Mesothelial cell of epicardium (in vitro differentiated cells): ENCODE measurements around the gene SLC9A7. TPM values are rescaled to one million over a fixed set of nuclear protein-coding genes. Genes with fewer than 3 reads are reported as not detected.

Experiments used
- DNase-seq, 2 experiments: peaks; one replicate each; pipeline ENCODE4 v3.0.0; 2021; ENCODE audit warnings: low spot score in 2 of 2; ENCODE audit not compliant: unreplicated experiment in 2 of 2
- H3K27ac Mint-ChIP-seq: 2 replicates; pipeline ENCODE4 v1.8.0; 2021; ENCODE audit warnings: mixed read lengths
- H3K27me3 Mint-ChIP-seq: 2 replicates; pipeline ENCODE4 v1.8.0; 2021; ENCODE audit warnings: low read depth, mixed read lengths
- H3K36me3 Mint-ChIP-seq: 2 replicates; pipeline ENCODE4 v1.8.0; 2021; ENCODE audit warnings: mixed read lengths
- H3K4me1 Mint-ChIP-seq: 2 replicates; pipeline ENCODE4 v1.8.0; 2021; ENCODE audit warnings: mixed read lengths
- H3K4me3 Mint-ChIP-seq: 2 replicates; pipeline ENCODE4 v1.8.0; 2021; ENCODE audit warnings: mild to moderate bottlenecking, moderate library complexity, mixed read lengths
- H3K9me3 Mint-ChIP-seq: 2 replicates; pipeline ENCODE4 v1.8.0; 2021; ENCODE audit warnings: mixed read lengths
- total RNA-seq: library from RNA; stranded (reverse); gene quantifications from 3 replicates; pipeline ENCODE4 v1.2.1, GENCODE V29; 2021
- TF ChIP-seq, protein P1 (sequence below): fragments of 200-600 bp; sonication (generic); IDR thresholded peaks from one replicate; pipeline ENCODE4 v1.5.0; 2021; ENCODE audit warnings: antibody characterized with exemption; ENCODE audit not compliant: unreplicated experiment

SLC9A7 gene
- total RNA-seq, 1 donor from 2014 or later, result 14.1 TPM

DNA sequence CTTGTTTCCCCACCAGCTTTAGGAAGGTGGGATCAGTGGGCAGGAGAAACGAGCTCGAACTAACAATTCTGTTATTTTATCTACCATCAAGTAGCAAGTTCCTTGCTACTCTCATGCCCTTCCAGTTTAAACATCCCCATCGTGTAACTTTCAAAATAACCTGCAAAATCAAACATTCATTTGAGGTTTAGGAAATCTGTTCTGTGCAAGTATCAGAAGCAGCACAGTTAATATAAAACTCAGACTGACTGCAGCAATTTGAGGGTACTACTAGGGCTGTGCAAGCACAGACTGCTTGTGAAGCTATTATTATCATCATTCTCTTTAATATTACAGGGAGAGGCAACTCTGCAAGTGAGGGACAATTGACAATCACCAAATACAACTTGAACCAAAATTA lies 137.3 kb downstream of the SLC9A7 start:
- no peak for DNase-seq
- Mint-ChIP-seq H3K27ac (no peak overlapping the region), H3K4me3 (no peak overlapping the region), H3K9me3 (peaks cover 29% of the 10 kb centered on the region), H3K27me3 (no peaks in the 10 kb centered on the region), H3K4me1 (peaks cover 2% of the 10 kb centered on the region), H3K36me3 (peaks cover 20% of the 10 kb centered on the region)
- TF ChIP-seq, protein P1, sequence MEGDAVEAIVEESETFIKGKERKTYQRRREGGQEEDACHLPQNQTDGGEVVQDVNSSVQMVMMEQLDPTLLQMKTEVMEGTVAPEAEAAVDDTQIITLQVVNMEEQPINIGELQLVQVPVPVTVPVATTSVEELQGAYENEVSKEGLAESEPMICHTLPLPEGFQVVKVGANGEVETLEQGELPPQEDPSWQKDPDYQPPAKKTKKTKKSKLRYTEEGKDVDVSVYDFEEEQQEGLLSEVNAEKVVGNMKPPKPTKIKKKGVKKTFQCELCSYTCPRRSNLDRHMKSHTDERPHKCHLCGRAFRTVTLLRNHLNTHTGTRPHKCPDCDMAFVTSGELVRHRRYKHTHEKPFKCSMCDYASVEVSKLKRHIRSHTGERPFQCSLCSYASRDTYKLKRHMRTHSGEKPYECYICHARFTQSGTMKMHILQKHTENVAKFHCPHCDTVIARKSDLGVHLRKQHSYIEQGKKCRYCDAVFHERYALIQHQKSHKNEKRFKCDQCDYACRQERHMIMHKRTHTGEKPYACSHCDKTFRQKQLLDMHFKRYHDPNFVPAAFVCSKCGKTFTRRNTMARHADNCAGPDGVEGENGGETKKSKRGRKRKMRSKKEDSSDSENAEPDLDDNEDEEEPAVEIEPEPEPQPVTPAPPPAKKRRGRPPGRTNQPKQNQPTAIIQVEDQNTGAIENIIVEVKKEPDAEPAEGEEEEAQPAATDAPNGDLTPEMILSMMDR, result no peak

DNA sequence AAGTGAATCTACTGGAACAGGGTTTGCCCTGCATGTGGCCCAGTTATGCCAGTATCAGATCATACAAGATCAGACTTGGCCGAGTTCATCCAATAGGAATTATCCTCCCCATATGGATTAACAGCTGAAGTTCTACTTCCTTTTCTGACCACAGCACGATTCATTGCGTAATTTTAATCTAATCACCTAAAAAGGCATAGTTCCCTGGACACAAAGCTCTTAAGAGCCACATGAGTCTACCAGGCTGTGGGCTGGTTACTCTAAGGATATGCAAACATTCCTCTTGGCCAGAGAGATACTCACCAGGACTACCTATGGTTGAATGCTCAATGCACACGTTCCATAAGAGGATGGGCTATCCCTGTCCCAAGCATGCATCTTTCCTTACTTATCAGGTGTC lies 138.4 kb downstream of the SLC9A7 start:
- Mint-ChIP-seq H3K9me3 (peaks cover 31% of the 10 kb centered on the region), H3K27me3 (no peaks in the 10 kb centered on the region), H3K36me3 (peaks cover 20% of the 10 kb centered on the region), H3K4me3 (no peak overlapping the region), H3K27ac (no peak overlapping the region), H3K4me1 (peaks cover 2% of the 10 kb centered on the region)
- TF ChIP-seq, protein P1, result no peak
- no peak for DNase-seq

DNA sequence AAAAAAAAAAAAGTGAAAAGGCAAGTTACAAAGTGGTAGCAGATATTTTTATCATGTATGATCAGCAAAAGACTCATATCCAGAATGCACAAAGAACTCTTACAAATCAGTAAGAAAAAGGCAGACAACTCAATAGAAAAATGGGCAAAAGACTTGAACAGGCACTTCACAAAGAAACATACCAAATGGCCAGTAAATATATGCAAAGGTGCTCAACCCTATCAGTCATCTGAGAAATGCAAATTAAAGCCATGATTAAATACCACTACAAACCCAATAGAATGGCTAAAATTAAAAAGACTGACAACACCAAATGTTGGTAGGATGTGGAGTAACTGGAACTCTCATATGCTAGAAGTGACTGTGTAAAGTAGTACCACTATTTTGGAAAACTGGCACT lies 140.0 kb downstream of the SLC9A7 start:
- Mint-ChIP-seq H3K27ac (no peak overlapping the region), H3K36me3 (peaks cover 20% of the 10 kb centered on the region), H3K4me3 (no peak overlapping the region), H3K9me3 (peaks cover 31% of the 10 kb centered on the region), H3K4me1 (peaks cover 2% of the 10 kb centered on the region), H3K27me3 (no peaks in the 10 kb centered on the region)
- TF ChIP-seq, protein P1, result no peak
- no peak for DNase-seq

DNA sequence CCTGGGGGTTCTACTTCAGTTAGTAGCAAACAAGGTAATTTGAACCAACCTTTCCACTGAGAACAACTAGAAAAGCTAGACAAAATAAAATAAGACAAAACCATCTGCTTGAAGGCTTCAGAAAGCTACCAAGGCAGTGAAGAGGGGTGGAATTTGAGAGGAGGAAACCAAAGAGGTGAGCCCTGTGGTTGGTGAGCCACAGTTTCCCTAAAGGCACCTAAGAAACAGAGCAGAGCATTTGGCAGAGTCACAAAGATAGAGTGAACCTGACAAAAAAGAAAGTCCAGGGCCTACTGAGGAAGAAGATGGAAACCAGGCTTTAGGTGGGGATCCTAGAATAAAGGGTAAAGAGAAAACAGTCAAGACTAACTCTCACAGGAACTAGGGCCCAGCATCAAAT lies 141.0 kb downstream of the SLC9A7 start:
- no peak overlapping the region for H3K4me3 Mint-ChIP-seq
- H3K27ac Mint-ChIP-seq, result no peak overlapping the region
- peaks cover 23% of the 10 kb centered on the region for H3K36me3 Mint-ChIP-seq
- H3K4me1 Mint-ChIP-seq, result peaks cover 2% of the 10 kb centered on the region
- H3K27me3 Mint-ChIP-seq, result no peaks in the 10 kb centered on the region
- DNase-seq, result no peak
- H3K9me3 Mint-ChIP-seq, result peaks cover 27% of the 10 kb centered on the region
- TF ChIP-seq, protein P1, result no peak

DNA sequence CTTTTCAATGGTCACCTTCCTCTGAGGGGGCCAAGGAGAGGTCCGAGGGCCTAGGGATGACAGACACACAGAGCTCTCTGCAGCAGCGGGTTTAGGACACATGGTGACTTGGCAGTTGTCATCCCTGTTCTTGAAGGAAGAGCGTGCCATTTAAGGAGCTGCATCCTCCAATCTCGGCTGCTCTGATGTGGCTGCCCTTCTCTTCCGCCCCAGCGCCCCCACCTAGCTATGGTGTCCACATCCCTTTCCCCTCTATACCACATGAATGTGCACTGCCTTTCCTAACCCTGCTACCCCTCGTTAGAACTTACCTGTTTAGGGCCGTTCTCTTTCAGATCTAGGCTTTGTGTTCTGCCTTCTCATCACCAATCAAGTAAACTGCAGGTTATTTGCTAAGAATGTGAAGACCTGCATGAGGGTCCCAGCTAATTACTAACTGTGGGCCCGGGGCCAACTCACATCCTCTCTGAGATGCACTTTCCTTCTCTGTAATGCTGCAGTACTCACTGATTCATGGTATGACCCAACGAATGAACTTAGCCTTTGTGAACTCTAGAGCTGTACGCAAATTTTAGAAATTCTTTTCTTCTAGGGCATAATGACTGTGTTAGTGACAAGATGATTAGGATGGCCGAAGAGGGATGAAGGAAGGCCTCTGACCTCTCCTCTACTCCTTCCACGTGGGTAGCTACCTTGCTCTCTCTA lies 147.1 kb downstream of the SLC9A7 start:
- TF ChIP-seq, protein P1, result no peak
- Mint-ChIP-seq H3K27me3 (no peaks in the 10 kb centered on the region), H3K4me1 (no peaks in the 10 kb centered on the region), H3K4me3 (no peak overlapping the region), H3K27ac (no peak overlapping the region), H3K36me3 (peaks cover 3% of the 10 kb centered on the region), H3K9me3 (peaks cover 13% of the 10 kb centered on the region)
- DNase-seq, result no peak
